IPS-15b (cell line): ENCODE measurements around the gene ZNF860.
"Not testable (repeated sequence)": the region's sequence is repeated elsewhere in the genome, so short reads cannot be mapped to it uniquely, and the experiment has no call there.

Experiments
- H3K27me3 ChIP-seq: one replicate; pipeline ENCODE4 v1.6.1; 2013; ENCODE audit warnings: low read length; ENCODE audit not compliant: control insufficient read depth, insufficient read depth
- H3K36me3 ChIP-seq: one replicate; pipeline ENCODE4 v1.6.1; 2013; ENCODE audit warnings: low read length; ENCODE audit not compliant: control insufficient read depth, insufficient read depth
- H3K4me1 ChIP-seq: one replicate; pipeline ENCODE4 v1.6.1; 2013; ENCODE audit warnings: mild to moderate bottlenecking, low read length; ENCODE audit not compliant: control insufficient read depth, insufficient read depth
- H3K4me3 ChIP-seq: one replicate; pipeline ENCODE4 v1.5.1; 2013; ENCODE audit warnings: low read depth, low read length
- H3K9ac ChIP-seq: one replicate; pipeline ENCODE4 v1.6.1; 2013; ENCODE audit warnings: low read depth, mild to moderate bottlenecking, low read length
- H3K9me3 ChIP-seq: one replicate; pipeline ENCODE4 v1.6.1; 2013; ENCODE audit warnings: mild to moderate bottlenecking, low read length; ENCODE audit not compliant: control insufficient read depth, insufficient read depth

ZNF860 gene

DNA sequence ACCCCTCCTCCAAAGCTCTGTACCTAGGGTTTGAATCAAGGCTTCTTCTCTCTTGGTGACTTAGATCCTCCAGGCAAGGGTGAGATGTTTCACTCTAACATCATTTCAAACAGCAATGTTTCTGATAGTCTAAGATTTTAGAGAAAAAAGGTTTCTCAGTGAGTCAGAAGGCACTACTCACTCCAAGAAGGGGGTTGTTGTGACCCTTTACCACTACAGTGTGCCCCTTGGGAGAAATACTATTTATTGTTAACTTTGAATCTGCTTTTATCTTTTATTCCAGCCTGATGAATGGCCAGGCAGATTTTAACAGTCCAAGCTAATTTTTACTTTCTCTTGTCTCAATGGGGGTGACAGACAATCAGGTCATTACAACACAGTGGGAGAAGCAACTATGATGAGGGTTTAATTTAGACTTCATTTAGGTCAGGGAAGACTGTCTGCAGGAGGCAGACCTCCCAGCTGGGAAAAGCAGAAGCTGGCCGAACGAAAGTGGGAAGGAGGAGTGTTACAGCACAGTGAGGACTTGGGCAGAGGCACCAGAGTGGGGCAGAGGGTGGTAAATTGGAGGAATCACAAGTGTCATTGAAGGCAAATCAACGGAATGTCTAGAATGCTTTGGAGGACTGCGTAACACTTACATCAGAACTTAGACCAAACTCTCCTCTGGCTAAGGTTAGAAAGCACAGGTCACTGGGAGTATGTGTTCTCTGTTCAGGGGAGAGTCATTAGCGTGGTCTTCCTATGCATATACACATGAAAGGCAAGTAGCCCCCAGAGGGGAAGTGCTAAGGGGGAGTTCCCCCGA is 21.2 kb downstream of the ZNF860 start:
- H3K36me3 ChIP-seq = no peaks in the 10 kb centered on the region
- H3K4me3 ChIP-seq = no peak overlapping the region
- H3K9me3 ChIP-seq = no peaks in the 10 kb centered on the region
- H3K4me1 ChIP-seq = peaks cover 13% of the 10 kb centered on the region
- H3K27me3 ChIP-seq = no peaks in the 10 kb centered on the region
- no peak overlapping the region for H3K9ac ChIP-seq

GRCh38 chr3:32003380-32003779 is 21.8 kb downstream of the ZNF860 start:
- Histone ChIP-seq H3K27me3 (no peaks in the 10 kb centered on the region), H3K9ac (no peak overlapping the region), H3K4me1 (peaks cover 13% of the 10 kb centered on the region), H3K4me3 (no peak overlapping the region), H3K9me3 (no peaks in the 10 kb centered on the region), H3K36me3 (no peaks in the 10 kb centered on the region)

GRCh38 chr3:32004113-32004765 is 22.7 kb downstream of the ZNF860 start:
- Histone ChIP-seq H3K4me1 (peaks cover 13% of the 10 kb centered on the region), H3K4me3 (no peak overlapping the region)

GRCh38 chr3:32009101-32009500 is 27.6 kb downstream of the ZNF860 start:
- H3K9me3 ChIP-seq = no peaks in the 10 kb centered on the region
- H3K4me3 ChIP-seq = no peak overlapping the region
- no peaks in the 10 kb centered on the region for H3K36me3 ChIP-seq
- H3K9ac ChIP-seq = no peak overlapping the region
- H3K27me3 ChIP-seq = no peaks in the 10 kb centered on the region
- H3K4me1 ChIP-seq = peaks cover 3% of the 10 kb centered on the region

More at GRCh38 chr3:32004113-32004765, 22.7 kb downstream of the ZNF860 start:
- no peaks in the 10 kb centered on the region for H3K9me3 ChIP-seq
- no peak overlapping the region for H3K9ac ChIP-seq
- no peaks in the 10 kb centered on the region for H3K36me3 ChIP-seq
- no peaks in the 10 kb centered on the region for H3K27me3 ChIP-seq

DNA sequence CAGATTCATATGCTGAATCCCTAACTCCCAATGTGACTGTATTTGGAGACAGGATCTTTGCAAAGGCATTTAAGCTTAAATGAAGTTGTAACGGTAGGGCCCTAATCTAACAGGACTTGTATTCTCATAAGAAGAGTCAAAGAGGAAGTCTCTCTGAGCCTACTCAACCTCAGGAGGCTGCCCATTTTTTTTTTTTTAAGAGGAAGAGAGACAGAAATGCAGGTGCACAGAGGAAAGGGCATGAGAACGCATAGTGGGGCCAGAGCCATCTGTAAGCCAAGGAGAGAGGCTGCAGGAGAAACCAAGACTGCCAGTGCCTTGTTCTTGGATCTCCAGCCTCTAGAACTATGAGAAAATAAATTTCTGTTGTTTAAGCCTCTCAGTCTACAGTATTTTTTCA is 28.4 kb downstream of the ZNF860 start:
- no peak overlapping the region for H3K9ac ChIP-seq
- H3K36me3 ChIP-seq = no peaks in the 10 kb centered on the region
- H3K27me3 ChIP-seq = no peaks in the 10 kb centered on the region
- H3K4me3 ChIP-seq = no peak overlapping the region
- no peaks in the 10 kb centered on the region for H3K4me1 ChIP-seq
- H3K9me3 ChIP-seq = no peaks in the 10 kb centered on the region

GRCh38 chr3:32010699-32011098 is 29.1 kb downstream of the ZNF860 start:
- H3K36me3 ChIP-seq, H3K4me1 ChIP-seq, H3K9me3 ChIP-seq, H3K27me3 ChIP-seq, H3K9ac ChIP-seq, H3K4me3 ChIP-seq: not testable (repeated sequence)

DNA sequence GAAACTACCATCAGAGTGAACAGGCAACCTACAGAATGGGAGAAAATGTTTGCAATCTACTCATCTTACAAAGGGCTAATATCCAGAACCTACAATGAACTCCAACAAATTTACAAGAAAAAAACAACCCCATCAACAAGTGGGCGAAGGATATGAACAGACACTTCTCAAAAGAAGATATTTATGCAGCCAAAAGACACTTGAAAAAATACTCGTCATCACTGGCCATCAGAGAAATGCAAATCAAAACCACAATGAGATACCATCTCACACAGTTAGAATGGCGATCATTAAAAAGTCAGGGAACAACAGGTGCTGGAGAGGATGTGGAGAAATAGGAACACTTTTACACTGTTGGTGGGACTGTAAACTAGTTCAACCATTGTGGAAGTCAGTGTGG is 34.1 kb downstream of the ZNF860 start:
- not testable (repeated sequence) for H3K4me3 ChIP-seq, H3K36me3 ChIP-seq, H3K4me1 ChIP-seq, H3K27me3 ChIP-seq, H3K9me3 ChIP-seq, H3K9ac ChIP-seq

GRCh38 chr3:32017286-32017685 is 35.7 kb downstream of the ZNF860 start:
- Histone ChIP-seq H3K4me3 (no peak overlapping the region), H3K9me3 (no peaks in the 10 kb centered on the region), H3K9ac (no peak overlapping the region), H3K4me1 (no peaks in the 10 kb centered on the region), H3K36me3 (no peaks in the 10 kb centered on the region), H3K27me3 (no peaks in the 10 kb centered on the region)

- Histone ChIP-seq H3K9ac (no peak overlapping the region), H3K36me3 (no peaks in the 10 kb centered on the region), H3K4me1 (no peaks in the 10 kb centered on the region), H3K9me3 (no peaks in the 10 kb centered on the region), H3K4me3 (no peak overlapping the region), H3K27me3 (no peaks in the 10 kb centered on the region)
Observed at GRCh38 chr3:32018757-32019564, 37.4 kb downstream of the ZNF860 start.

GRCh38 chr3:32021155-32021554 is 39.6 kb downstream of the ZNF860 start:
- Histone ChIP-seq H3K9ac (no peak overlapping the region), H3K4me1 (no peaks in the 10 kb centered on the region), H3K9me3 (no peaks in the 10 kb centered on the region), H3K27me3 (no peaks in the 10 kb centered on the region), H3K36me3 (no peaks in the 10 kb centered on the region), H3K4me3 (no peak overlapping the region)

- Histone ChIP-seq H3K9ac (no peak overlapping the region), H3K9me3 (no peaks in the 10 kb centered on the region), H3K4me1 (no peaks in the 10 kb centered on the region), H3K4me3 (no peak overlapping the region), H3K27me3 (no peaks in the 10 kb centered on the region), H3K36me3 (no peaks in the 10 kb centered on the region)
Observed at GRCh38 chr3:32021748-32022147, 40.2 kb downstream of the ZNF860 start.
